HepG2 (cell line): ENCODE measurements around the gene IQCH. TPM values are rescaled to one million over a fixed set of nuclear protein-coding genes. Genes with fewer than 3 reads are reported as not detected.
A peak's percentile ranks its signal among the peaks of the same experiment; 100 is the strongest.

ENCODE experiments used
- ATAC-seq: fragments of 200-7000 bp; cut with Tn5 transposase; 3 replicates; pipeline ENCODE4 v1.9.1; 2020; ENCODE audit warnings: mild to moderate bottlenecking, moderate library complexity
- BruUV-seq: library from RNA; stranded (reverse); fragments of 400-500 nt; replicated peaks from 2 replicates; lab custom pipeline; 2021; lab: Mats Ljungman, UMichigan
- CTCF ChIA-PET: fragments of 300-600 bp; formaldehyde crosslinking; extraction: SDS; loops from one replicate; lab custom pipeline; 2021; ENCODE audit warnings: low total read pairs, inconsistent platforms, low intra/inter-chr PET ratio; lab: Yijun Ruan, JAX
- POLR2A ChIA-PET: fragments of 350-600 bp; sonication (Branson Sonifier 250); formaldehyde crosslinking; loops from one replicate; lab custom pipeline; 2020; ENCODE audit warnings: antibody characterized with exemption, inconsistent platforms; lab: Yijun Ruan, JAX
- DNase-seq: peaks from one replicate; pipeline ENCODE4 v3.0.0-alpha.2; 2015; ENCODE audit warnings: low spot score
- FAIRE-seq: peaks from 3 replicates; lab custom pipeline; 2011; peaks lifted over from hg19 to GRCh38; lab: Jason Lieb, UNC
- H2AFZ ChIP-seq: one replicate; pipeline ENCODE4 v1.6.1; 2011; ENCODE audit warnings: low read length, inconsistent platforms
- H3K27ac ChIP-seq: fragments of 300-600 bp; 3 replicates; pipeline ENCODE4 v1.8.0; 2011; ENCODE audit warnings: mixed run types, mild to moderate bottlenecking, mixed read lengths, low read length, inconsistent platforms; ENCODE audit not compliant: insufficient read depth; ENCODE audit errors: extremely low read length
- H3K27me3 ChIP-seq, 2 experiments: fragments of 200-600 bp in 1 of 2; 2 replicates in 1 of 2; 3 replicates in 1 of 2; pipeline versions ENCODE4 v1.6.0 to v1.8.0; 2011; ENCODE audit warnings: low read length in 2 of 2, mild to moderate bottlenecking in 2 of 2, moderate library complexity in 2 of 2, inconsistent platforms in 1 of 2; ENCODE audit not compliant: insufficient read depth in 2 of 2, control insufficient read depth in 1 of 2
- H3K36me3 ChIP-seq, 2 experiments: fragments of 200-600 bp in 1 of 2; replicated peaks in 1 of 2; 2 replicates in 1 of 2; 3 replicates in 1 of 2; pipeline versions ENCODE4 v1.5.1 to v1.8.0; 2011; ENCODE audit warnings: low read length in 2 of 2, inconsistent platforms in 1 of 2; ENCODE audit not compliant: insufficient read depth in 2 of 2, control insufficient read depth in 1 of 2
- H3K4me1 ChIP-seq: 2 replicates; pipeline ENCODE4 v1.5.1; 2012; ENCODE audit warnings: low read length, inconsistent platforms; ENCODE audit not compliant: insufficient read depth
- H3K4me2 ChIP-seq: 2 replicates; pipeline ENCODE4 v1.6.0; 2011; ENCODE audit warnings: low read depth, low read length, inconsistent platforms
- H3K4me3 ChIP-seq, 3 experiments: fragments of 200-600 bp in 1 of 3; sonication (generic), shearing (Covaris generic) in 1 of 3; replicated peaks in 1 of 3; 2 replicates each; pipeline ENCODE4 v1.5.1; 2011 to 2016; ENCODE audit warnings: low read length in 3 of 3, inconsistent platforms in 2 of 3, low read depth in 2 of 3, mild to moderate bottlenecking in 2 of 3, control low read depth in 1 of 3, mixed read lengths in 1 of 3; ENCODE audit not compliant: insufficient read depth in 1 of 3
- H3K79me2 ChIP-seq: one replicate; pipeline ENCODE4 v1.6.1; 2011; ENCODE audit warnings: low read length, inconsistent platforms; ENCODE audit not compliant: insufficient read depth
- H3K9ac ChIP-seq: 2 replicates; pipeline ENCODE4 v1.6.0; 2011; ENCODE audit warnings: mild to moderate bottlenecking, low read depth, low read length, inconsistent platforms; ENCODE audit not compliant: insufficient read depth
- H3K9me3 ChIP-seq: 2 replicates; pipeline ENCODE4 v1.5.1; 2012; ENCODE audit warnings: mild to moderate bottlenecking, low read length
- H4K20me1 ChIP-seq: 2 replicates; pipeline ENCODE4 v1.6.0; 2011; ENCODE audit warnings: inconsistent platforms, mild to moderate bottlenecking, low read length, moderate library complexity; ENCODE audit not compliant: insufficient read depth
- CBX1 ChIP-seq: IDR thresholded peaks from one replicate; pipeline ENCODE4 v1.6.1; 2016; ENCODE audit warnings: antibody characterized with exemption, low read depth
- KAT2B ChIP-seq: fragments of 150-350 bp; IDR thresholded peaks from 2 replicates; pipeline ENCODE4 v1.6.1; 2014; ENCODE audit warnings: low read depth, low read length, borderline replicate concordance
- MAFF ChIP-seq: IDR thresholded peaks from 2 replicates; pipeline ENCODE4 v1.6.1; 2011; ENCODE audit warnings: low read depth, low read length, improper control_type of control experiment
- MAFK ChIP-seq, 2 experiments: IDR thresholded peaks in 1 of 2; conservative IDR thresholded peaks in 1 of 2; 2 replicates each; pipeline ENCODE4 v1.6.1; 2011; ENCODE audit warnings: improper control_type of control experiment in 2 of 2, low read length in 2 of 2
- MNT ChIP-seq: fragments of 450-650 bp; IDR thresholded peaks from 2 replicates; pipeline ENCODE4 v1.6.1; 2016
- TFDP1 ChIP-seq: IDR thresholded peaks from 2 replicates; pipeline ENCODE4 v1.6.1; 2016; ENCODE audit warnings: missing compliant biosample characterization, missing genetic modification reagents, borderline replicate concordance
- ZBTB26 ChIP-seq: IDR thresholded peaks from 2 replicates; pipeline ENCODE4 v1.6.1; 2016; ENCODE audit warnings: missing compliant biosample characterization, missing genetic modification reagents, borderline replicate concordance
- WGBS: methylation state at CpG from one replicate; pipeline ENCODE4 v1.1.6; 2017; ENCODE audit warnings: low lambda C conversion rate; 5-methylcytosine and 5-hydroxymethylcytosine counted together
- in situ Hi-C: cut with HindIII; loops from 2 replicates; pipeline ENCODE4 v1.10.0; 2017; ENCODE audit warnings: low pct_unique_long_range_greater_than_20kb; ENCODE audit not compliant: extremely low pct_ligation_motif_present
- intact Hi-C: fragments of 100-400 bp; cut with micrococcal nuclease; formaldehyde crosslinking; loops from one replicate; pipeline ENCODE4 v1.10.0; 2022; ENCODE audit not compliant: unreplicated experiment
- polyA plus RNA-seq, 8 experiments: library from polyadenylated mRNA; depleted of rRNA in 3 of 8; stranded (reverse) in 7 of 8; unstranded in 1 of 8; fragments of >200 nt; fragmentation: Illumina TruSeq in 4 of 8; extraction: Trizol in 4 of 8; gene quantifications; 2 replicates each; pipeline versions ENCODE4 v1.2.1 to v1.2.3, GENCODE V29; 2011 to 2016; ENCODE audit warnings: low read depth in 4 of 8, missing spikeins in 1 of 8, mixed read lengths in 1 of 8; ENCODE audit not compliant: insufficient read depth in 1 of 8
- total RNA-seq, 5 experiments: library from RNA; depleted of rRNA; stranded (reverse); fragments of >200 nt; fragmentation: Illumina TruSeq; extraction: Trizol; gene quantifications; 2 replicates each; pipeline ENCODE4 v1.2.3, GENCODE V29; 2016; ENCODE audit warnings: low read depth in 1 of 5
- TF ChIP-seq, protein P1 (sequence below): sonication (generic); formaldehyde crosslinking; IDR thresholded peaks from 2 replicates; pipeline ENCODE4 v1.9.0; 2022; ENCODE audit warnings: low read depth, missing genetic modification reagents

The IQCH gene
- total and polyA plus RNA-seq, 2 of the 13 experiments (the other 11 are each of a cell fraction or from before 2014, with no cell fraction given): 0.16 to 0.55 TPM

- TF ChIP-seq TFDP1 (CRISPR knock-in tag) (no peak), MNT (no peak)
- TF ChIP-seq, protein P1, sequence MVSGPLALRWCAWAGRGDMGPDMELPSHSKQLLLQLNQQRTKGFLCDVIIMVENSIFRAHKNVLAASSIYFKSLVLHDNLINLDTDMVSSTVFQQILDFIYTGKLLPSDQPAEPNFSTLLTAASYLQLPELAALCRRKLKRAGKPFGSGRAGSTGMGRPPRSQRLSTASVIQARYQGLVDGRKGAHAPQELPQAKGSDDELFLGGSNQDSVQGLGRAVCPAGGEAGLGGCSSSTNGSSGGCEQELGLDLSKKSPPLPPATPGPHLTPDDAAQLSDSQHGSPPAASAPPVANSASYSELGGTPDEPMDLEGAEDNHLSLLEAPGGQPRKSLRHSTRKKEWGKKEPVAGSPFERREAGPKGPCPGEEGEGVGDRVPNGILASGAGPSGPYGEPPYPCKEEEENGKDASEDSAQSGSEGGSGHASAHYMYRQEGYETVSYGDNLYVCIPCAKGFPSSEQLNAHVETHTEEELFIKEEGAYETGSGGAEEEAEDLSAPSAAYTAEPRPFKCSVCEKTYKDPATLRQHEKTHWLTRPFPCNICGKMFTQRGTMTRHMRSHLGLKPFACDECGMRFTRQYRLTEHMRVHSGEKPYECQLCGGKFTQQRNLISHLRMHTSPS (CRISPR knock-in tag): no peak
Observed at GRCh38 chr15:67460521-67460920, 205.9 kb downstream of the IQCH start (continued).

DNA sequence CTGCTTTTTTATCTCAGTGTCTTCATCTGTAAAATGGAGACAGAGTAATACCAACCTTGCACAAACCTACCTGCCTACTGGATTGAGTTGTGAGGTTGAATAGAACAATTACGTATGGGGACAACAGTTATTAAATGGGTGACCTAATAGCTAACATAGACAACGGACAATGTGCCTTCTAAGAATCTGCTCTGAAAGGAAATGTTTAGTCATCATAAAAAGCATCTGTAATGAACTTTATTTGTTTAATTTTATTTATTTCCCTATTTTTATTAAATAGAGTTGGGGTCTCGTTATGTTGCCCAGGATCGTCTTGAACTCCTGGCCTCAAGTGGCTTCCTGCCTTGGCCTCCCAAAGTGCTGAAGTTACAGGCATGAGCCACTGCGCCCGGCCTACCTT is 207.1 kb downstream of the IQCH start:
- no peak overlapping the region for H3K9ac ChIP-seq
- H4K20me1 ChIP-seq: no peaks in the 10 kb centered on the region
- WGBS: 88% methylated on average over 6 of the region's 6 CpGs
- ChIA-PET POLR2A (no interaction called here), CTCF (no interaction called here)
- no peak overlapping the region for H3K27ac ChIP-seq
- no peak overlapping the region for H3K4me3 ChIP-seq
- H3K4me1 ChIP-seq: peaks cover 12% of the 10 kb centered on the region
- DNase-seq (no peak), FAIRE-seq (no peak), ATAC-seq (no peak)
- H3K79me2 ChIP-seq: no peaks in the 10 kb centered on the region
- peaks cover 0 to 2% of the 10 kb centered on the region in 2 experiments; a peak in 2 of 5 replicates for H3K36me3 ChIP-seq
- no peak overlapping the region for H3K4me2 ChIP-seq
- BruUV-seq: no TSS peak
- no peak for TF ChIP-seq CBX1
- TF ChIP-seq MAFF: peak; percentile 46; the same call in 1 of the 2 replicates
- no peak for TF ChIP-seq ZBTB26 (CRISPR knock-in tag)
- TF ChIP-seq MAFK (conservative IDR thresholded peaks at IDR 0.05 in 1 of 2, IDR thresholded peaks at IDR 0.05 in 1 of 2; ENCODE audit: low read length in 2 of 2): peak; percentile 44 to 62; a peak in 3 of 4 replicates
- TF ChIP-seq KAT2B: no peak
- in situ Hi-C loops: no loop called here
- H2AFZ ChIP-seq: no peak overlapping the region
- no peaks in the 10 kb centered on the region for H3K9me3 ChIP-seq
- no peaks in the 10 kb centered on the region for H3K27me3 ChIP-seq
- intact Hi-C loops: no loop called here
